Fibroblast of mammary gland (primary cell): ENCODE data around the gene NPHP1.
"Not testable (repeated sequence)": the region's sequence is repeated elsewhere in the genome, so short reads cannot be mapped to it uniquely, and the experiment has no call there.

Experiments
- DNase-seq: peaks from one replicate; pipeline ENCODE4 v3.0.0-alpha.2; 2010; ENCODE audit warnings: low read depth
- H3K4me3 ChIP-seq: 2 replicates; pipeline ENCODE4 v1.5.1; 2011; ENCODE audit warnings: low read depth, mild to moderate bottlenecking, low read length, moderate library complexity; ENCODE audit not compliant: control insufficient read depth
- CTCF ChIP-seq: conservative IDR thresholded peaks from 2 replicates; pipeline ENCODE4 v1.5.1; 2011; ENCODE audit warnings: low read depth, low read length, inconsistent platforms; ENCODE audit not compliant: control insufficient read depth, insufficient read depth

The NPHP1 gene

GRCh38 chr2:110115291-110116032 is 89.4 kb downstream of the NPHP1 start, which contains the start of gene MALL:
TSS of gene MALL (minus strand) at chr2:110115822. CDS start at chr2:110115792, 30 bp downstream.
- H3K4me3 ChIP-seq = peak within 1 kb of the TSS; percentile 44
- DNase-seq = no peak
- no peak for TF ChIP-seq CTCF

- peak overlapping the region; percentile 44 for H3K4me3 ChIP-seq
- no peak for DNase-seq
- TF ChIP-seq CTCF = no peak
Observed at GRCh38 chr2:110114831-110115255, 90.0 kb downstream of the NPHP1 start.

- peak; percentile 9 for TF ChIP-seq CTCF
- DNase-seq = no peak
- H3K4me3 ChIP-seq = no peak overlapping the region
Observed at GRCh38 chr2:110113961-110114591, 90.7 kb downstream of the NPHP1 start.

GRCh38 chr2:110108291-110108690 is 96.5 kb downstream of the NPHP1 start:
- H3K4me3 ChIP-seq, DNase-seq: not testable (repeated sequence)

- no peak for TF ChIP-seq CTCF
- no peak overlapping the region for H3K4me3 ChIP-seq
- DNase-seq = no peak
Observed at GRCh38 chr2:110107092-110108079, 97.4 kb downstream of the NPHP1 start.

- no peak for TF ChIP-seq CTCF
- no peak overlapping the region for H3K4me3 ChIP-seq
- peak; percentile 89 for DNase-seq
Observed at GRCh38 chr2:110106642-110107041, 98.2 kb downstream of the NPHP1 start.
